Kidney (tissue), 14 donors: ENCODE results near the gene EEPD1. TPM values are rescaled to one million over a fixed set of nuclear protein-coding genes. Genes with fewer than 3 reads are reported as not detected.
A peak's percentile ranks its signal among the peaks of the same experiment; 100 is the strongest.

Experiments used
- DNase-seq, 5 donors: peaks; one replicate each; pipeline ENCODE4 v3.0.0-alpha.2; 2013 to 2020
- FAIRE-seq: peaks from 2 replicates; lab custom pipeline; 2012; peaks lifted over from hg19 to GRCh38; lab: Jason Lieb, UNC
- H3K27ac ChIP-seq, 2 donors: one replicate each; pipeline ENCODE4 v1.7.0; 2013; ENCODE audit warnings: low read depth in 2 of 2, low read length in 2 of 2, inconsistent platforms in 1 of 2
- H3K27me3 ChIP-seq: one replicate; pipeline ENCODE4 v1.7.1; 2013; ENCODE audit warnings: low read length, inconsistent platforms; ENCODE audit not compliant: control insufficient read depth, insufficient read depth
- H3K36me3 ChIP-seq, 3 donors: one replicate each; pipeline versions ENCODE4 v1.7.0 to v1.7.1; 2013; ENCODE audit warnings: low read length in 3 of 3, control low read depth in 1 of 3, inconsistent platforms in 1 of 3; ENCODE audit not compliant: insufficient read depth in 3 of 3, control insufficient read depth in 2 of 3
- H3K4me1 ChIP-seq, 3 donors: one replicate each; pipeline versions ENCODE4 v1.7.0 to v1.7.1; 2013; ENCODE audit warnings: low read length in 3 of 3, inconsistent platforms in 1 of 3, low read depth in 1 of 3; ENCODE audit not compliant: control insufficient read depth in 2 of 3, insufficient read depth in 2 of 3
- H3K4me3 ChIP-seq, 3 donors: one replicate each; pipeline versions ENCODE4 v1.7.0 to v1.8.1; 2013; ENCODE audit warnings: low read length in 3 of 3, control low read depth in 1 of 3, inconsistent platforms in 1 of 3
- H3K9ac ChIP-seq, 3 donors: one replicate each; pipeline versions ENCODE4 v1.7.0 to v1.7.1; 2013; ENCODE audit warnings: low read length in 3 of 3, control low read depth in 1 of 3, inconsistent platforms in 1 of 3
- H3K9me3 ChIP-seq, 3 donors: one replicate each; pipeline versions ENCODE4 v1.7.0 to v1.7.1; 2013; ENCODE audit warnings: low read length in 3 of 3, control low read depth in 1 of 3, inconsistent platforms in 1 of 3; ENCODE audit not compliant: control insufficient read depth in 2 of 3, insufficient read depth in 1 of 3
- intact Hi-C: fragments of 100-400 bp; cut with DNase I; formaldehyde crosslinking; loops from one replicate; pipeline ENCODE4 v1.11.1; 2022
- polyA plus RNA-seq: library from polyadenylated mRNA; stranded (reverse); fragments of 350-450 nt; fragmentation: Illumina TruSeq; extraction: RNeasy Lipid Tissue Mini Kit (QIAGEN cat#74804); gene quantifications from one replicate; pipeline ENCODE4 v1.2.3, GENCODE V29; 2014; ENCODE audit warnings: low read depth, low replicate concordance; ENCODE audit not compliant: insufficient read depth
- total RNA-seq: library from RNA; stranded (reverse); fragmentation: NEBNext Ultra II Directional; extraction: Animal tissue kit (Norgen Biotek cat#: 25700); gene quantifications from one replicate; pipeline ENCODE4 v1.2.1, GENCODE V29; 2021
- TF ChIP-seq, protein P1 (sequence below): IDR thresholded peaks from 3 replicates; pipeline ENCODE4 v1.5.1; 2012; ENCODE audit warnings: mild to moderate bottlenecking, moderate library complexity, borderline replicate concordance; ENCODE audit not compliant: insufficient read depth; ENCODE audit errors: extremely low read depth
- donor health status: control.
- donor health status: control.
- donor health status: control.
- donor health status: control.
- donor health status: control.
- donor health status: DM: yes; HTN: yes; CAD: no.
- donor health status: Normal renal cell carcinoma (clear cell type).

Gene EEPD1
- total and polyA plus RNA-seq, 2 donors from 2014 or later, result 6.3 to 6.4 TPM

DNA sequence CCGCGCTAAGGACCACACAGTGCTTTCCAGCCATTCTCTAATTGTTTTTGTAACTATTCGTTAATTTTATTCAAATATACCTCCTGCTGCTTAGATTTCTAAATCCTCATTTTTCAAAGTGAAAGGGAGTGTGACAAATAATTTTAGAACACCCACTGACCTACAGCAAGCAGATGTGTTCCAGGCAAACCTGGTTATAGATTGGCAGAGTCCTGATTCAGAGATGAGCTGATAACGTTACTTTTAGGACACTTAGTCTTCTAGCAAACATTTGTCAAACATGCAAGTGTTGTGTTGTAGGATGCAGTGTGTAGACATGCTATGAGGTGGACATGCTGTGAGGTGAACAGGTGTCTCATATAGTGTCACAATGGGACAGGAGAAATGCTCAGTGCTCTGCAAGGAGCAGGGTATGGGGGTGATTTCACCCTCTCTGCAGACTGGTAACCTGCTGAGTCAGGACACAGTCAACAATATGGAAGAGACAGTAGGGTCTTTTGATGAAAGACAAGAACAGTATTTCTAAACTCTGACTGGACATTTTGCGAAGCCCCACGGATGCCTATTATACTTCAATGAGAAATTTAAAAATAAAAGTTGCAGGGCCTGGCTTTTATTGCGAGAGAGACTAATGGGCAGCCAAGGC lies 144.4 kb downstream of the EEPD1 start:
- H3K27ac ChIP-seq, result no peak overlapping the region
- TF ChIP-seq, protein P1, sequence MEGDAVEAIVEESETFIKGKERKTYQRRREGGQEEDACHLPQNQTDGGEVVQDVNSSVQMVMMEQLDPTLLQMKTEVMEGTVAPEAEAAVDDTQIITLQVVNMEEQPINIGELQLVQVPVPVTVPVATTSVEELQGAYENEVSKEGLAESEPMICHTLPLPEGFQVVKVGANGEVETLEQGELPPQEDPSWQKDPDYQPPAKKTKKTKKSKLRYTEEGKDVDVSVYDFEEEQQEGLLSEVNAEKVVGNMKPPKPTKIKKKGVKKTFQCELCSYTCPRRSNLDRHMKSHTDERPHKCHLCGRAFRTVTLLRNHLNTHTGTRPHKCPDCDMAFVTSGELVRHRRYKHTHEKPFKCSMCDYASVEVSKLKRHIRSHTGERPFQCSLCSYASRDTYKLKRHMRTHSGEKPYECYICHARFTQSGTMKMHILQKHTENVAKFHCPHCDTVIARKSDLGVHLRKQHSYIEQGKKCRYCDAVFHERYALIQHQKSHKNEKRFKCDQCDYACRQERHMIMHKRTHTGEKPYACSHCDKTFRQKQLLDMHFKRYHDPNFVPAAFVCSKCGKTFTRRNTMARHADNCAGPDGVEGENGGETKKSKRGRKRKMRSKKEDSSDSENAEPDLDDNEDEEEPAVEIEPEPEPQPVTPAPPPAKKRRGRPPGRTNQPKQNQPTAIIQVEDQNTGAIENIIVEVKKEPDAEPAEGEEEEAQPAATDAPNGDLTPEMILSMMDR, result no peak
- no peak overlapping the region for H3K4me3 ChIP-seq
- H3K9me3 ChIP-seq, result no peaks in the 10 kb centered on the region
- H3K4me1 ChIP-seq, result peaks cover 0 to 2% (median 0%) of the 10 kb centered on the region in 3 donors
- no peaks in the 10 kb centered on the region for H3K27me3 ChIP-seq
- no peak overlapping the region for H3K9ac ChIP-seq
- no peak for FAIRE-seq
- DNase-seq, result peak in 1 of 5 donors; percentile 13
- H3K36me3 ChIP-seq, result peaks cover 0 to 2% (median 0%) of the 10 kb centered on the region in 3 donors
- intact Hi-C loops, result no loop called here

GRCh38 chr7:36298106-36298505 lies 145.1 kb downstream of the EEPD1 start:
- Histone ChIP-seq H3K27ac (no peak overlapping the region), H3K4me1 (peaks cover 0 to 4% (median 2%) of the 10 kb centered on the region in 3 donors), H3K27me3 (no peaks in the 10 kb centered on the region), H3K9me3 (no peaks in the 10 kb centered on the region), H3K36me3 (peaks cover 0 to 2% (median 0%) of the 10 kb centered on the region in 3 donors), H3K9ac (no peak overlapping the region), H3K4me3 (no peak overlapping the region)
- FAIRE-seq (no peak), DNase-seq (peak in 1 of 5 donors; percentile 21)
- intact Hi-C loops, result no loop called here
- TF ChIP-seq, protein P1, result no peak

GRCh38 chr7:36299223-36299774 lies 146.2 kb downstream of the EEPD1 start:
- DNase-seq (peak in 1 of 5 donors; percentile 71), FAIRE-seq (no peak)
- Histone ChIP-seq H3K9me3 (no peaks in the 10 kb centered on the region), H3K36me3 (peaks cover 0 to 2% (median 0%) of the 10 kb centered on the region in 3 donors), H3K27ac (no peak overlapping the region), H3K9ac (no peak overlapping the region), H3K4me3 (no peak overlapping the region), H3K27me3 (no peaks in the 10 kb centered on the region), H3K4me1 (peaks cover 0 to 11% (median 9%) of the 10 kb centered on the region in 3 donors)
- intact Hi-C loops, result no loop called here
- TF ChIP-seq, protein P1, result no peak
